Measurements from ENCODE around the gene TRIM31.

The TRIM31 gene

DNA sequence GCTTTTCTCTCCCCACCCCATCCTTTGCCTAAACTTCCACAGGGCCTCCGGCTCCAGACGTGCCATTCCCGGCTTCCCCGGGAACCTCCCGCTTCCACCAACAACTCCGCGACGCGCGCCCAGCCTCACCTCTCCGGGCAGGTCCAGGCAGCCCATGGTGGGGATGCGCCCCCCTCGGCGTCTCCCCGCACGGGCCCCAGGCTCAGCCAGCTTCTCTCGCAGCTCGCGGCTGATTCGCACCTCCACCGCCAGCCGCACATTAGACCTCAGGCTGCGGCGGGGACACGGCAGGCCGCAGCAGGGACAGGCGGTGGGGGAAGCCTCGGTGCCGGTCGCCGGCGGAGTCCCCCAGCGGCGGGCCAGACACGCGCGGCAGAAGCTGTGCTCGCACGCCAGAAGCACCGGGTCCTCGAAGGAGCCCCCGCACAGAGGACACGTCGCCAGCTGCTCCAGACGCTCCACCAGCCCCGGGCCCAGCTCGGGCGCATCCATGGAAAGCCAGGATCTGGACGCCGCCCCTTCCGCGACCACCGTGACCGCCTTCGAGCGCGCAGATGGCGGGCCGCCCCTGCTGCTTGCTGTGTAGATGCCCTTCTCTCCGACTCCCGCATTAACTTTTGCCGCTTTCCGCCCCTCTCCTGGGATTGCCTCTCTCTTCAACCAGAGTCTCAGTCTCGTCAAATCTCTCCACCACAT lies 37.6 kb downstream of the TRIM31 start, which contains the start of gene RNF39:
Gene RNF39 (minus strand): TSS at position 676 of the 696 bp plus-strand sequence. CDS start 184 bp downstream, at position 492.
- no peak for DNase-seq

DNA sequence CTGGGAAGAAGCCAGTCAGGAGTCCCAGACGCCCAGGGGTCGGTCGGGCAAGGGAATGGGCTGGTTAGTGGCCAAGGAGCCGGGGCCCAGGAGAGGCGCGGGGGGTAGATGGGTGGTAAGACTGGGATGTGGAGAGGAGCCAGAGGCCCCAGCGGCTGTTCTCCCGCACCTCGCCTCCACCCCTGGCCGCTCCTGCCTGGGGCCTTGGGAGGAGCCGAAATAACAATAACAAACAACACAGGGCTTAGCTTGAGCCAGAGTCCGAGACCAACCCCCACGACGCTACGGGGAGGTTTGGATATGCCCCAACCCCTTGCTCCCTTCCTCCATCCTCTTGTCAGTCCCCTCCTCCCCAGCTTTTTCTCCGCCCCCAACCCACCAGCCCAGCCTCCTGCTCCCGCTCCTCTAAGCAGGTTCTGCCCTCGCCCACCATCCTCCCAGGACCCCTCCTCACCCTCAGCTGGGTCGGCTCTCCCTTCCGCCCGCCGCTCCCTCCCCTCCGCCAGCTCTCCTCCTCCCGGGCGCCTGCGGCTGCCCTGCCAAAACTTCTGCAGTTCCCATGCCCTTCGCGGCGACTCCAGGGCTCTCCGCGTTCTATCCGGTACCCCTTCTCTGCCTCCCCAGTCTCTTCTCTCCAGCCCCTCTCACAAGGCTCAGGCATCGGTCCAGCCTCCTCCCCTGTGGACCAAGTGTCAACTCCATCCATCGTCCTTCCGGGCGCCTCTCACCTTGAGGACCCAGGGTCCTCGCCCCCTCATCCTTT lies 38.4 kb downstream of the TRIM31 start:
- no peak for DNase-seq

DNA sequence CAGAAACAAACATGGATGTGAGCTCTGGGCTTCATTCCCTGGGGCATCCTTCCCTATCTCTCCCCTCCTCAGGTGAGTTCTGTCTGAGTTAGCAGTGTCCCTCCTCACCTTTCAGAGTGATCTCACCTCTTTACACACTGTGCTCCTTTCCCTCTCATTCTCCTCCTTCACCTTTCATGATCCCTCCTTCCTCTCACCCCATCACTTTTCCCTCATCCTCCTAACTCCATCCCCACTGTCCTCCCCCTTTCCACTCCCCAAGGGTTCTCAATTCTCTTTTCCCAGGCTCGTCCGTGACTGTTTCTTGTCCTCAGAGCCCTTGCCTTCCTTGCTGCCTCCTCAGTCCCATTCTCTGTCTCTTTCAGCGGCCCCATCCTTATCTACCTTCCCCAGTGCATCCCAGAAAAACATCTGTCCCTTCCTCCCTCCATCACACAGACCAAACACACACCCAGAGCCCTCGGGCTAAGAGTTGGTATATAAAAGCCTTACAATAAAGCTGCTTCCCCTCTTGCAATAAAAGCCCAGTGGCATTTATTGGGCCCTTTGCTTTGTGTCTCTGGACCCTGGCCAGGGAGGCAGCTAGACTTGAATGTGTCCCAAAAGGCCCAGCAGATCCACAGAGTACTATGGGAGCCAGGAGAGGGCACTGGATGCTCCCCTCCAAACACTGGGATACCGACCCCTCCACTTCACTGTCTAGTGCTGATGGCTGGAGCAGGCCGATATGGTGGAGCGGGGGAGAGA lies 39.2 kb downstream of the TRIM31 start:
- DNase-seq: no peak

- no peak for DNase-seq
These were observed 41.0 kb downstream of the TRIM31 start for GRCh38 chr6:30071858-30072257.

- DNase-seq: no peak
These were observed 41.6 kb downstream of the TRIM31 start for GRCh38 chr6:30071081-30071818.

DNA sequence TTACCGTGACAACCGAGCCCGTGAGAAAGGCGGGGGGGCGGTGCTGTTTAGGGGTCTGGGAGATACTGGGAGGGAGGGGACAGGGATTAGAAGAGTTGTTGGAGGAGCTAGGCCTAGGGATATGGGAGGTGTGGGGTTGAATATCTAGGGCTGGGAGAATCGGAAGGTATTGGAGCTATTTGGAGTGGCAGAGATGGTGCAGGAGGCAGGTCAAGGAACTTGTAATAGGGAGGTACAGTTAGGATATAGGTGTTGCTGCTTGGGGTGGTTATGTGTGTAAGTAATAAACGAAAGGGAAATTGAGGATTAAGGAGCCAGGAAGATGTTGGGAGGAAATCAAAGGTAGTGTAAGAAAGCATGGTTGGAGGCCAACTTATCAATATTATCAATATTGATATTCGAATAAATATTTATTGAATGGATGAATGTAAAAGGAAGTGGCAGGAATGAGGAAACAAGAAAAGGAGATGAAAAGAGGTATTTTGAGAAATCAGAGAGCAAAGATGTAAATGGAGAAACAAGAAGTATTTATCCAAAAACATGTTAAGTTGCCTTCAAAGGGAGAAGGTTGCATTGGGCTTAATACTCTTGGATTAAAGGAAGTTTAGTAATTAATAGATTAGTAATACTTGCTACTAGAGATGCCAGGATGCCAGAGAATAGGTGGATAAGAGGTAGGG lies 45.3 kb downstream of the TRIM31 start:
- no peak for DNase-seq

GRCh38 chr6:30066577-30067459 lies 46.1 kb downstream of the TRIM31 start, which contains the start of gene PPP1R11:
Gene PPP1R11 (plus strand): TSS chr6:30067198. CDS start chr6:30067411, 213 bp downstream.
- peak; percentile 98 for DNase-seq

GRCh38 chr6:30066082-30066481 lies 46.8 kb downstream of the TRIM31 start:
- DNase-seq: no peak

GRCh38 chr6:30063315-30063714 lies 49.6 kb downstream of the TRIM31 start:
- DNase-seq: no peak

GRCh38 chr6:30062471-30063178 lies 50.3 kb downstream of the TRIM31 start:
- no peak for DNase-seq

- DNase-seq: no peak
These were observed 50.9 kb downstream of the TRIM31 start for GRCh38 chr6:30061858-30062458.

DNA sequence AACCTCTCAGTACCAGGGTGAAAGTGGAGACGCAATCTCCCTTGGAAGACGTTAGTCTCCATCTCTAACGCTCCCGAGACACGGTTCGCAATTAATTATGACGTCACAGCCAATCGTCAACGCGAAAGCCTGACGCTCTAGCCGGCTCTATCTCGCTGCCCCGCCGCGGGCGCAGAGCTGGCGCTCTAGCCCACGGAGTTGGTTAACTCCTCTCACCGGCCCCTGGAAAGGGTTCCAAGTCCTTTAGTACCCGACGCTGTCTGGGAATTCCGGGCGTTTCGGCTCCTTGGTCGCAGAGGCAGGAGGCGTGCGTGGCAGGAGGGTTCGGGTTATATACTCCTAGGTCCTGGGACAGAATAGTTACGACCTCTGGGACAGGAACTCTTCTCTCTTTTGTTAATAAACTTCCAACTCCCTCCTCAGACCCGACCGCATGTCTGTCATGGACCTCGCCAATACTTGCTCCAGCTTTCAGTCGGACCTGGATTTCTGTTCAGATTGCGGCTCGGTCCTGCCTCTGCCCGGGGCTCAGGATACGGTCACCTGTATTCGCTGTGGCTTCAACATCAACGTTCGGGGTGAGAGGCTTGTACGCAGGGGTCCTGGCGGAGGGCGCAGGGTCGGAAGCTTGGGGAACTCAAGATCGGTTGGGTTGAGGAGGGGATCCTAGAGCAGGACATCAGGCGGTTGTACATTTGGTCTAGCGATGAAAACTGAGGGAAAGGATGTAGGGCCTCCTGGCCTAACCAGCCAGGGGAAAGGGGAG lies 51.6 kb downstream of the TRIM31 start, which contains the start of gene POLR1H:
Gene POLR1H (plus strand): TSS at position 174 of the 766 bp plus-strand sequence. CDS start 260 bp downstream, at position 434.
- DNase-seq: peak; percentile 93

GRCh38 chr6:30060606-30061091 lies 52.2 kb downstream of the TRIM31 start:
- no peak for DNase-seq

- no peak for DNase-seq
These were observed 57.4 kb downstream of the TRIM31 start for GRCh38 chr6:30055513-30055912.

- no peak for DNase-seq
These were observed 59.2 kb downstream of the TRIM31 start for GRCh38 chr6:30053682-30054081.
